B cell (primary cell): ENCODE results near the gene LHPP. TPM values are rescaled to one million over a fixed set of nuclear protein-coding genes. Genes with fewer than 3 reads are reported as not detected.

ENCODE experiments used
- ATAC-seq: fragments of 200-7000 bp; cut with Tn5 transposase; one replicate; pipeline ENCODE4 v1.10.0; 2021; ENCODE audit warnings: low read depth, mild to moderate bottlenecking, moderate number of reproducible peaks, moderate library complexity
- CTCF ChIA-PET: fragments of 350-600 bp; sonication (Branson Sonifier 250); formaldehyde crosslinking; loops from one replicate; lab custom pipeline; 2021; ENCODE audit warnings: antibody characterized with exemption, inconsistent platforms; lab: Charles Lee
- POLR2A ChIA-PET: fragments of 350-600 bp; sonication (Branson Sonifier 250); formaldehyde crosslinking; loops from one replicate; lab custom pipeline; 2021; ENCODE audit warnings: antibody characterized with exemption; lab: Charles Lee
- DNase-seq: peaks from one replicate; pipeline ENCODE4 v3.0.0; 2013
- H2AFZ ChIP-seq: 2 replicates; pipeline ENCODE4 v1.6.1; 2012; ENCODE audit warnings: mild to moderate bottlenecking, low read depth, low read length; ENCODE audit not compliant: insufficient read depth, poor library complexity, severe bottlenecking
- H3K27ac ChIP-seq, 2 donors: 1 replicate in 1 of 2; 2 replicates in 1 of 2; pipeline ENCODE4 v1.5.1; 2012 to 2013; ENCODE audit warnings: low read length in 2 of 2, mild to moderate bottlenecking in 2 of 2, moderate library complexity in 1 of 2
- H3K27me3 ChIP-seq, 4 experiments: fragments of 200-600 bp in 1 of 4; sonication (generic) in 1 of 4; replicated peaks in 1 of 4; 1 replicate in 2 of 4; 2 replicates in 2 of 4; pipeline versions ENCODE4 v1.6.1 to v1.7.0; 2013 to 2016; ENCODE audit warnings: low read length in 3 of 4, mild to moderate bottlenecking in 2 of 4, mixed read lengths in 1 of 4, moderate library complexity in 1 of 4; ENCODE audit not compliant: insufficient read depth in 4 of 4, control insufficient read depth in 3 of 4; ENCODE audit errors: control extremely low read depth in 1 of 4
- H3K36me3 ChIP-seq, 2 experiments: replicated peaks in 1 of 2; 1 replicate in 1 of 2; 2 replicates in 1 of 2; pipeline versions ENCODE4 v1.6.1 to v1.7.1; 2013; ENCODE audit warnings: low read length in 1 of 2; ENCODE audit not compliant: insufficient read depth in 2 of 2, control insufficient read depth in 1 of 2; ENCODE audit errors: control extremely low read depth in 1 of 2, extremely low read depth in 1 of 2
- H3K4me1 ChIP-seq, 2 donors: fragments of 200-600 bp in 1 of 2; sonication (generic) in 1 of 2; 1 replicate in 1 of 2; 2 replicates in 1 of 2; pipeline versions ENCODE4 v1.5.1 to v1.6.1; 2013 to 2017; ENCODE audit warnings: low read length in 2 of 2; ENCODE audit not compliant: control insufficient read depth in 2 of 2, insufficient read depth in 2 of 2
- H3K4me2 ChIP-seq: replicated peaks from 2 replicates; pipeline ENCODE3; 2012; ENCODE audit warnings: mild to moderate bottlenecking, low read depth, low read length; ENCODE audit not compliant: poor library complexity, severe bottlenecking
- H3K4me3 ChIP-seq, 5 experiments: fragments of 200-600 bp in 1 of 5; sonication (generic) in 1 of 5; 1 replicate in 3 of 5; 2 replicates in 2 of 5; pipeline versions ENCODE4 v1.5.1 to v1.7.0; 2011 to 2016; ENCODE audit warnings: low read length in 4 of 5, mild to moderate bottlenecking in 4 of 5, low read depth in 2 of 5, control low read depth in 1 of 5, moderate library complexity in 1 of 5; ENCODE audit not compliant: insufficient read depth in 1 of 5; ENCODE audit errors: control extremely low read depth in 1 of 5, extremely low read depth in 1 of 5
- H3K79me2 ChIP-seq: fragments of 200-600 bp; sonication (generic); one replicate; pipeline ENCODE4 v1.6.0; 2016; ENCODE audit warnings: low read length; ENCODE audit not compliant: control insufficient read depth, insufficient read depth
- H3K9ac ChIP-seq: fragments of 200-600 bp; sonication (generic); 2 replicates; pipeline ENCODE4 v1.6.1; 2017; ENCODE audit warnings: mild to moderate bottlenecking, low read length, moderate library complexity
- H3K9me3 ChIP-seq, 3 donors: one replicate each; pipeline versions ENCODE4 v1.6.1 to v1.7.1; 2013; ENCODE audit warnings: low read length in 2 of 3; ENCODE audit not compliant: control insufficient read depth in 2 of 3, insufficient read depth in 1 of 3; ENCODE audit errors: control extremely low read depth in 1 of 3
- H4K20me1 ChIP-seq: 2 replicates; pipeline ENCODE4 v1.6.0; 2012; ENCODE audit warnings: mild to moderate bottlenecking, low read length; ENCODE audit not compliant: insufficient read depth, control insufficient read depth, poor library complexity, severe bottlenecking
- H3K27ac Mint-ChIP-seq: one replicate; pipeline ENCODE4 v1.8.0; 2021; ENCODE audit warnings: mixed read lengths
- H3K27me3 Mint-ChIP-seq: one replicate; pipeline ENCODE4 v1.8.0; 2021; ENCODE audit warnings: mixed read lengths
- H3K4me1 Mint-ChIP-seq: one replicate; pipeline ENCODE4 v1.8.0; 2021; ENCODE audit warnings: mixed read lengths
- H3K4me3 Mint-ChIP-seq: one replicate; pipeline ENCODE4 v1.8.0; 2021; ENCODE audit warnings: mixed read lengths
- H3K9me3 Mint-ChIP-seq: one replicate; pipeline ENCODE4 v1.8.0; 2022; ENCODE audit warnings: mixed read lengths; ENCODE audit not compliant: insufficient read depth
- EZH2 ChIP-seq: IDR thresholded peaks from 2 replicates; pipeline ENCODE4 v1.6.1; 2012; ENCODE audit warnings: borderline replicate concordance, low read depth, mild to moderate bottlenecking, moderate library complexity, low read length; ENCODE audit not compliant: insufficient read depth, poor library complexity, severe bottlenecking
- WGBS: methylation state at CpG from one replicate; pipeline ENCODE4 v1.1.5; 2013; ENCODE audit warnings: missing lambda C conversion rate; ENCODE audit not compliant: insufficient coverage; 5-methylcytosine and 5-hydroxymethylcytosine counted together
- intact Hi-C: fragments of 100-400 bp; cut with micrococcal nuclease; formaldehyde crosslinking; loops from one replicate; pipeline ENCODE4 v1.10.0; 2022
- polyA plus RNA-seq: library from polyadenylated mRNA; depleted of rRNA; stranded (reverse); fragments of >200 nt; gene quantifications from 2 replicates; pipeline ENCODE4 v1.2.3, GENCODE V29; 2012
- total RNA-seq, 2 donors: library from RNA; stranded (reverse); fragments of 120-200 nt in 1 of 2; gene quantifications; 1 replicate in 1 of 2; 2 replicates in 1 of 2; pipeline versions ENCODE4 v1.2.3 to v1.2.4, GENCODE V29; 2013 to 2022
- TF ChIP-seq, protein P1 (sequence below): fragments of 200-600 bp; IDR thresholded peaks from one replicate; pipeline ENCODE4 v1.8.0; 2022; ENCODE audit warnings: antibody characterized with exemption, mild to moderate bottlenecking

LHPP gene
- total and polyA plus RNA-seq, 2 donors (not counting 1 experiment from before 2014, with no cell fraction given) = 60.2 to 83.5 TPM

DNA sequence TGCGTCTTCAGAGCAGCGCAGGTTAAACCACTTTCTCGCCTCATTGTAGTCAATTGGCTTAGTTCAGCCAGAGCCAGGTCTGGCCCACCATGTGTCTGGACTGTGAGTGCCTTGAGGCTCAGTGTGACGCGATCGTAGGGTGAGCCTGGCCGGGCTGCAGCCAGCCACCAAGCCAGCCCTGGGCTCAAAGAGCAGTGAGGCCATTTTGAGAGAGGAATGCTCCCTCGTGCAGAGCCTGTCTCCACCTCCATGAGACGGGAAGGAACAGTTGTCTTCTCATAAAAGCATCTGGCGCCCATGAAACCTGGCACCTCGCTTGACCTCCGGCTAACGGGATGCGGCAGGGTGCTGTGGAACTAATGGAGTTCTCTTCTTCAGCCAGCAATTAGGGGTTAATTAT lies 34.5 kb downstream of the LHPP start:
- Mint-ChIP-seq H3K9me3 (peaks cover 5% of the 10 kb centered on the region), H3K27me3 (no peaks in the 10 kb centered on the region), H3K4me1 (peaks cover 1% of the 10 kb centered on the region), H3K27ac (no peak overlapping the region), H3K4me3 (no peak overlapping the region)
- Histone ChIP-seq H3K4me2 (no peak overlapping the region), H3K4me1 (no peaks in the 10 kb centered on the region), H3K27ac (no peak overlapping the region), H4K20me1 (no peaks in the 10 kb centered on the region), H3K27me3 (peaks cover 0 to 3% (median 0%) of the 10 kb centered on the region in 4 experiments), H2AFZ (no peak overlapping the region), H3K79me2 (no peaks in the 10 kb centered on the region), H3K9me3 (peaks cover 0 to 4% (median 2%) of the 10 kb centered on the region in 3 donors), H3K9ac (no peak overlapping the region), H3K36me3 (peaks cover 0 to 16% of the 10 kb centered on the region in 2 experiments), H3K4me3 (no peak overlapping the region)
- ChIA-PET POLR2A (no interaction called here), CTCF (no interaction called here)
- intact Hi-C loops = no loop called here
- WGBS = 96% methylated on average over 13 of the region's 14 CpGs
- no peak for ATAC-seq
- no peak for DNase-seq
- TF ChIP-seq, protein P1, sequence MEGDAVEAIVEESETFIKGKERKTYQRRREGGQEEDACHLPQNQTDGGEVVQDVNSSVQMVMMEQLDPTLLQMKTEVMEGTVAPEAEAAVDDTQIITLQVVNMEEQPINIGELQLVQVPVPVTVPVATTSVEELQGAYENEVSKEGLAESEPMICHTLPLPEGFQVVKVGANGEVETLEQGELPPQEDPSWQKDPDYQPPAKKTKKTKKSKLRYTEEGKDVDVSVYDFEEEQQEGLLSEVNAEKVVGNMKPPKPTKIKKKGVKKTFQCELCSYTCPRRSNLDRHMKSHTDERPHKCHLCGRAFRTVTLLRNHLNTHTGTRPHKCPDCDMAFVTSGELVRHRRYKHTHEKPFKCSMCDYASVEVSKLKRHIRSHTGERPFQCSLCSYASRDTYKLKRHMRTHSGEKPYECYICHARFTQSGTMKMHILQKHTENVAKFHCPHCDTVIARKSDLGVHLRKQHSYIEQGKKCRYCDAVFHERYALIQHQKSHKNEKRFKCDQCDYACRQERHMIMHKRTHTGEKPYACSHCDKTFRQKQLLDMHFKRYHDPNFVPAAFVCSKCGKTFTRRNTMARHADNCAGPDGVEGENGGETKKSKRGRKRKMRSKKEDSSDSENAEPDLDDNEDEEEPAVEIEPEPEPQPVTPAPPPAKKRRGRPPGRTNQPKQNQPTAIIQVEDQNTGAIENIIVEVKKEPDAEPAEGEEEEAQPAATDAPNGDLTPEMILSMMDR = no peak
- TF ChIP-seq EZH2 = no peak

DNA sequence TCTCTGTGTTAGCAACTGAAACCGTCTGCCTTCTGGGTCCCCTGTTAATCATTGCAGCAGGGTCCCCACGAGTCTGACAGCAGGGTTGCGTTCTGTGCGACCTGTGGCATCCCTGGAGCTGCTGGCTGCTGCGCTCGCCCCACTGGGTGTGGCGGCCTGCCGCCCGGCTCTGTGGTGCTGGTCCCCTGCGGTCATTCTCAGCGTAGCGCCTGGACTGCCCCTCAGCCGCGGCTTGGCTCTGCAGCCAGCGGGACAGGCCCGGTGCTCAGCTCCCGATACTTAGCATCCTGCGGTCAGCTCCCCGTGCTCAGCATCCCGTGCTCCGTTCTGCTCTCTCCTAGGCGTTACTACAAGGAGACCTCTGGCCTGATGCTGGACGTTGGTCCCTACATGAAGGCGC lies 35.0 kb downstream of the LHPP start:
- Mint-ChIP-seq H3K27ac (no peak overlapping the region), H3K9me3 (peaks cover 6% of the 10 kb centered on the region), H3K4me1 (peaks cover 1% of the 10 kb centered on the region), H3K4me3 (no peak overlapping the region), H3K27me3 (no peaks in the 10 kb centered on the region)
- 97% methylated on average over 23 of the region's 24 CpGs for WGBS
- H3K79me2 ChIP-seq = no peaks in the 10 kb centered on the region
- ChIA-PET POLR2A (no interaction called here), CTCF (no interaction called here)
- DNase-seq = no peak
- peaks cover 0 to 3% (median 0%) of the 10 kb centered on the region in 4 experiments for H3K27me3 ChIP-seq
- H4K20me1 ChIP-seq = no peaks in the 10 kb centered on the region
- TF ChIP-seq, protein P1 = no peak
- no peak for TF ChIP-seq EZH2
- ATAC-seq = no peak
- no peak overlapping the region for H3K4me2 ChIP-seq
- H3K4me1 ChIP-seq = no peaks in the 10 kb centered on the region
- no peak overlapping the region for H3K4me3 ChIP-seq
- H3K36me3 ChIP-seq = peaks cover 0 to 14% of the 10 kb centered on the region in 2 experiments
- H3K9ac ChIP-seq = no peak overlapping the region
- H2AFZ ChIP-seq = no peak overlapping the region
- intact Hi-C loops = no loop called here
- peaks cover 0 to 4% (median 4%) of the 10 kb centered on the region in 3 donors for H3K9me3 ChIP-seq
- H3K27ac ChIP-seq = no peak overlapping the region
